GM12873 (cell line): ENCODE data around the gene RCOR1.

Experiments used
- CTCF ChIP-seq: IDR thresholded peaks from 2 replicates; pipeline ENCODE4 v1.5.1; 2012; ENCODE audit warnings: low read depth, mild to moderate bottlenecking, moderate library complexity, low read length, control low read depth; ENCODE audit not compliant: insufficient read depth; ENCODE audit errors: missing control alignments

Gene RCOR1

GRCh38 chr14:102591944-102592762 is at the start of gene RCOR1:
Gene RCOR1, plus strand, starts transcription at chr14:102592649. Its CDS starts 238 bp downstream, at chr14:102592887.
- TF ChIP-seq CTCF, result no peak

DNA sequence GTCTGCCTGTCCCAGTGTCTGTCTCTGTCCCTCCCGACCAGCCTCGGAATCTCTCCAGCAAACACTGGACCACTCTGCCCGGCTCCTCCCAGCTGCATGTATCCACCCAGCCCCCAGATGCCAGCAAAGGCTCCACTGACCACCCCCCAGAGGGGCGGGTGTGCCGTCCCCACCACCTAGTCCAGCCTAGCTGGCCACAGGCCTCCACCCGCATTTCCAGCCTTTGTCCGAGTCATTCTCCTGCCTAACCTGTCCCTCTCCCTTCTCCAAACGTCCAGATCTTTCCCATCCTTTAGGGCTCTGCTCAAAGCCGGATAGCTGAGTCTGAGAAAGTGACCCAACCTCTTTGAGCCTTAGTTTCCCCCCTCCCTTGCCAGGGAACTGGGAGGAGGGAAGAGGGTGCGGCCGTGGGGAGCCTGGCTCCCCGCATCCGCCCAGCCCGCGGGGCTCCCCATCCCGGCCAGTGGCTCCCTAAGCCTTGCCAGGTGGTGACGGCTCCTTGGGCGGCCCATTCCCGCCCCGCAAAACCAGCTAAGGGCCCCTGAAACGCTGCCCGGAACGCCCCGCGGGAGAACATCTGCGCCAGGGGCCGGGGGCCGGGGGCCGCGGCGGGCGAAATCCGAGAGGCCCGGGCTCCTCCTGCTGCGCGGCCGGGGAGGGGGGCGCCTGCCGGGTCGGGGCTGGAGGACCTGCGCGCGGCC is 48.3 kb upstream of the RCOR1 start:
- no peak for TF ChIP-seq CTCF

GRCh38 chr14:102544747-102545460 is 47.5 kb upstream of the RCOR1 start:
- TF ChIP-seq CTCF, result no peak

- no peak for TF ChIP-seq CTCF
Measured at GRCh38 chr14:102545461-102546265, 46.8 kb upstream of the RCOR1 start.

DNA sequence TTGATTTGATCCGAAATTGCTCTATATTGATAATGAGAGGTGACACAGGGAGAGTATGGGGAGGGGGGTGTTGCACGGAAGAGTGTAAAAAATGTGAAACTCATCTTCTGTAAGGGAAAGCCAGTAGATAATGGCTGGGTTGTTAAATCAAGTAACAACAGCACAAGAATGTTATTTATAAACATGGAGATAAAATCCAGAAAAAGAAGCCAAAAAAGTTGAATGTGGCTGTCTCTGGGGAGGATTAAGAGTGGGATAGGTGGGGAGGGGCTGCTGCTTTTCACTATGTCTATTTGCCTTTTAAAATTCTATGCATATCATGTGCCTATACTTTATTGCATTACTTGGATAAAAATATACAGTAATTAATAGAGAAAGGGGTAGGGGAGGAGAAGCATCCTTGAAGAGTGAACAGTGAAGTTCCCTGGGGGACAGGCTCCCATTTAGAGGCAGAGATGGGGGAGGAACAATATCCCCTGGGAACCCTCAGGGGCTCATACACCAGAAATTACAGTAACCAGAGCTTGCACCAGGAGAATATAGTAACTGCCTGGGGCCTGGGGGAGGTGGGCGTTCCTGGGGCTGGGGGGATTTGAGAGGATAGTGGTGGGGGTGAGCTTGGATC is 43.7 kb upstream of the RCOR1 start:
- TF ChIP-seq CTCF, result no peak

GRCh38 chr14:102551995-102552705 is 40.3 kb upstream of the RCOR1 start:
- no peak for TF ChIP-seq CTCF
